Mesothelial cell of epicardium (in vitro differentiated cells): Measurements from ENCODE around the gene PTPN14. TPM values are rescaled to one million over a fixed set of nuclear protein-coding genes. Genes with fewer than 3 reads are reported as not detected.

Experiments
- DNase-seq, 2 experiments: peaks; one replicate each; pipeline ENCODE4 v3.0.0; 2021; ENCODE audit warnings: low spot score in 2 of 2; ENCODE audit not compliant: unreplicated experiment in 2 of 2
- H3K27ac Mint-ChIP-seq: 2 replicates; pipeline ENCODE4 v1.8.0; 2021; ENCODE audit warnings: mixed read lengths
- H3K27me3 Mint-ChIP-seq: 2 replicates; pipeline ENCODE4 v1.8.0; 2021; ENCODE audit warnings: low read depth, mixed read lengths
- H3K36me3 Mint-ChIP-seq: 2 replicates; pipeline ENCODE4 v1.8.0; 2021; ENCODE audit warnings: mixed read lengths
- H3K4me1 Mint-ChIP-seq: 2 replicates; pipeline ENCODE4 v1.8.0; 2021; ENCODE audit warnings: mixed read lengths
- H3K4me3 Mint-ChIP-seq: 2 replicates; pipeline ENCODE4 v1.8.0; 2021; ENCODE audit warnings: mild to moderate bottlenecking, moderate library complexity, mixed read lengths
- H3K9me3 Mint-ChIP-seq: 2 replicates; pipeline ENCODE4 v1.8.0; 2021; ENCODE audit warnings: mixed read lengths
- CTCF ChIP-seq: fragments of 200-600 bp; sonication (generic); IDR thresholded peaks from one replicate; pipeline ENCODE4 v1.5.0; 2021; ENCODE audit warnings: antibody characterized with exemption; ENCODE audit not compliant: unreplicated experiment
- total RNA-seq: library from RNA; stranded (reverse); gene quantifications from 3 replicates; pipeline ENCODE4 v1.2.1, GENCODE V29; 2021

Gene PTPN14
- total RNA-seq, 1 donor from 2014 or later, result 75.8 TPM

GRCh38 chr1:214455479-214455878 lies 95.9 kb downstream of the PTPN14 start:
- no peak overlapping the region for H3K4me3 Mint-ChIP-seq
- peaks cover 58% of the 10 kb centered on the region for H3K4me1 Mint-ChIP-seq
- peaks cover 7% of the 10 kb centered on the region for H3K36me3 Mint-ChIP-seq
- H3K27me3 Mint-ChIP-seq, result no peaks in the 10 kb centered on the region
- no peaks in the 10 kb centered on the region for H3K9me3 Mint-ChIP-seq
- DNase-seq, result no peak
- no peak for TF ChIP-seq CTCF
- no peak overlapping the region for H3K27ac Mint-ChIP-seq

GRCh38 chr1:214454569-214455396 lies 96.6 kb downstream of the PTPN14 start:
- no peak for TF ChIP-seq CTCF
- Mint-ChIP-seq H3K36me3 (peaks cover 7% of the 10 kb centered on the region), H3K27ac (peak overlapping the region; percentile 31), H3K9me3 (no peaks in the 10 kb centered on the region), H3K4me1 (peaks cover 51% of the 10 kb centered on the region), H3K4me3 (no peak overlapping the region), H3K27me3 (no peaks in the 10 kb centered on the region)
- no peak for DNase-seq

GRCh38 chr1:214453109-214453722 lies 98.2 kb downstream of the PTPN14 start:
- Mint-ChIP-seq H3K9me3 (no peaks in the 10 kb centered on the region), H3K36me3 (peaks cover 11% of the 10 kb centered on the region), H3K27me3 (no peaks in the 10 kb centered on the region), H3K4me1 (peaks cover 50% of the 10 kb centered on the region), H3K27ac (no peak overlapping the region), H3K4me3 (no peak overlapping the region)
- DNase-seq, result no peak
- TF ChIP-seq CTCF, result no peak

GRCh38 chr1:214452152-214452784 lies 99.1 kb downstream of the PTPN14 start:
- Mint-ChIP-seq H3K4me3 (no peak overlapping the region), H3K9me3 (no peaks in the 10 kb centered on the region), H3K36me3 (peaks cover 11% of the 10 kb centered on the region), H3K27me3 (no peaks in the 10 kb centered on the region), H3K27ac (peak overlapping the region; percentile 14), H3K4me1 (peaks cover 58% of the 10 kb centered on the region)
- no peak for TF ChIP-seq CTCF
- DNase-seq, result no peak

- Mint-ChIP-seq H3K27ac (no peak overlapping the region), H3K36me3 (peaks cover 11% of the 10 kb centered on the region), H3K9me3 (no peaks in the 10 kb centered on the region), H3K4me1 (peaks cover 60% of the 10 kb centered on the region), H3K4me3 (no peak overlapping the region), H3K27me3 (no peaks in the 10 kb centered on the region)
- no peak for TF ChIP-seq CTCF
- DNase-seq, result no peak
Measured at GRCh38 chr1:214451596-214451995, 99.8 kb downstream of the PTPN14 start.
